Activated CD4-positive, alpha-beta T cell treated with anti-CD3 and anti-CD28 coated beads, Interleukin-2, Interleukin-6, amounts not matched to agents 100 ng/mL and 50 ng/mL, durations not matched to agents 16 hours and 8 hours (primary cell): ENCODE results near the gene MYO15B.
A peak's percentile ranks its signal among the peaks of the same experiment; 100 is the strongest.
"Not testable (repeated sequence)": the region's sequence is repeated elsewhere in the genome, so short reads cannot be mapped to it uniquely, and the experiment has no call there.

Experiments
- DNase-seq: peaks from one replicate; pipeline ENCODE4 v3.0.0-alpha.2; 2020

The MYO15B gene

GRCh38 chr17:75626496-75627038 is 39.0 kb downstream of the MYO15B start:
- no peak for DNase-seq

GRCh38 chr17:75627094-75627493 is 39.5 kb downstream of the MYO15B start:
- DNase-seq: no peak

- no peak for DNase-seq
These were observed 40.8 kb downstream of the MYO15B start for GRCh38 chr17:75628425-75628824.

- no peak for DNase-seq
These were observed 41.6 kb downstream of the MYO15B start for GRCh38 chr17:75629157-75629556.

- no peak for DNase-seq
These were observed 42.7 kb downstream of the MYO15B start for GRCh38 chr17:75630071-75630917.

GRCh38 chr17:75631353-75631752 is 43.8 kb downstream of the MYO15B start:
- no peak for DNase-seq

GRCh38 chr17:75632428-75632827 is 44.8 kb downstream of the MYO15B start:
- DNase-seq: no peak

GRCh38 chr17:75632863-75633485 is 45.4 kb downstream of the MYO15B start, which contains the start of gene SMIM5:
TSS of gene SMIM5 (plus strand) at chr17:75633434. CDS start at chr17:75640202, 6,768 bp downstream.
- peak; percentile 88 for DNase-seq

GRCh38 chr17:75633486-75634375 is 46.1 kb downstream of the MYO15B start:
- peak; percentile 53 for DNase-seq

GRCh38 chr17:75634376-75634740 is 46.8 kb downstream of the MYO15B start:
- DNase-seq: no peak

GRCh38 chr17:75634754-75635609 is 47.4 kb downstream of the MYO15B start:
- no peak for DNase-seq

GRCh38 chr17:75635610-75636202 is 48.1 kb downstream of the MYO15B start:
- no peak for DNase-seq

GRCh38 chr17:75636381-75637142 is 49.0 kb downstream of the MYO15B start:
- no peak for DNase-seq

- DNase-seq: no peak
These were observed 49.5 kb downstream of the MYO15B start for GRCh38 chr17:75637143-75637538.

GRCh38 chr17:75637551-75637950 is 50.0 kb downstream of the MYO15B start:
- no peak for DNase-seq

- DNase-seq: not testable (repeated sequence)
These were observed 50.4 kb downstream of the MYO15B start for GRCh38 chr17:75638039-75638438.

GRCh38 chr17:75638893-75639292 is 51.3 kb downstream of the MYO15B start:
- DNase-seq: no peak

- DNase-seq: no peak
These were observed 51.7 kb downstream of the MYO15B start for GRCh38 chr17:75639327-75639726.

GRCh38 chr17:75639771-75640555 is 52.4 kb downstream of the MYO15B start:
- DNase-seq: no peak

- DNase-seq: no peak
These were observed 53.0 kb downstream of the MYO15B start for GRCh38 chr17:75640556-75641119.
